Measurements from ENCODE around the gene ARTN. TPM values are rescaled to one million over a fixed set of nuclear protein-coding genes. Genes with fewer than 3 reads are reported as not detected.

The ARTN gene
- total RNA-seq, 1 experiment from 2014 or later, result not detected

DNA sequence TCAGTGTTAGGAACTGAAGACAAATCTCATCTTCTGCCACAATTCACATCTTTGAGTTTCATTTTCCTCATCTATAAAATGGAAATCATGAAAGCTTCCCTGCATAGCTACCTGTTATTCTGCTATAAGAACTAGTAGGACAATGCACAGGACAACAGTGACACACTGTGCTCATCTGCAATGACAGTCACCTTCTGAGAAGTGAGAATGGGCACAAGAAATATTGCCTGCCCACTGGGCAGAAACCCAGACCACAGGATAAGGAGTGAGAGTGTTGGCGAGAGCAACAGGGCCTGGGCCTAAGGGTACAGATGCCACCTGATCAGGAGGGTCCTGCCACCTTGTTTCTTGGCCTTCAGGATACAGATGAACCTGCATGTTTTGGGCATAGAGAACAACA lies 23.3 kb upstream of the ARTN start:
- no peak overlapping the region for H3K27ac Mint-ChIP-seq (ENCODE audit: unreplicated experiment)
- TF ChIP-seq, protein P1, sequence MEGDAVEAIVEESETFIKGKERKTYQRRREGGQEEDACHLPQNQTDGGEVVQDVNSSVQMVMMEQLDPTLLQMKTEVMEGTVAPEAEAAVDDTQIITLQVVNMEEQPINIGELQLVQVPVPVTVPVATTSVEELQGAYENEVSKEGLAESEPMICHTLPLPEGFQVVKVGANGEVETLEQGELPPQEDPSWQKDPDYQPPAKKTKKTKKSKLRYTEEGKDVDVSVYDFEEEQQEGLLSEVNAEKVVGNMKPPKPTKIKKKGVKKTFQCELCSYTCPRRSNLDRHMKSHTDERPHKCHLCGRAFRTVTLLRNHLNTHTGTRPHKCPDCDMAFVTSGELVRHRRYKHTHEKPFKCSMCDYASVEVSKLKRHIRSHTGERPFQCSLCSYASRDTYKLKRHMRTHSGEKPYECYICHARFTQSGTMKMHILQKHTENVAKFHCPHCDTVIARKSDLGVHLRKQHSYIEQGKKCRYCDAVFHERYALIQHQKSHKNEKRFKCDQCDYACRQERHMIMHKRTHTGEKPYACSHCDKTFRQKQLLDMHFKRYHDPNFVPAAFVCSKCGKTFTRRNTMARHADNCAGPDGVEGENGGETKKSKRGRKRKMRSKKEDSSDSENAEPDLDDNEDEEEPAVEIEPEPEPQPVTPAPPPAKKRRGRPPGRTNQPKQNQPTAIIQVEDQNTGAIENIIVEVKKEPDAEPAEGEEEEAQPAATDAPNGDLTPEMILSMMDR (IDR thresholded peaks at IDR 0.05; ENCODE audit: insufficient read depth in 1 of 2, low read depth in 1 of 2, low read length in 1 of 2, severe bottlenecking in 1 of 2, unreplicated experiment in 1 of 2), result no peak
- DNase-seq, result no peak
- H3K27me3 Mint-ChIP-seq (ENCODE audit: insufficient read depth, unreplicated experiment), result peaks cover 14% of the 10 kb centered on the region
- peaks cover 11% of the 10 kb centered on the region for H3K4me1 Mint-ChIP-seq (ENCODE audit: low read depth, unreplicated experiment)
- Histone ChIP-seq H3K4me1 (no peaks in the 10 kb centered on the region), H3K36me3 (ENCODE audit: control insufficient read depth, insufficient read depth, low read length) (no peaks in the 10 kb centered on the region), H3K4me3 (ENCODE audit: low read depth, low read length) (no peak overlapping the region), H3K27me3 (replicated peaks; ENCODE audit: control insufficient read depth, insufficient read depth, low read length) (no peaks in the 10 kb centered on the region), H3K9me3 (no peaks in the 10 kb centered on the region)
- no peaks in the 10 kb centered on the region for H3K36me3 Mint-ChIP-seq (ENCODE audit: insufficient read depth, unreplicated experiment)
- BruUV-seq (replicated peaks), result no TSS peak
- H3K4me3 Mint-ChIP-seq (ENCODE audit: unreplicated experiment), result no peak overlapping the region
- no peaks in the 10 kb centered on the region for H3K9me3 Mint-ChIP-seq (ENCODE audit: unreplicated experiment)
- CTCF ChIA-PET, result interaction anchor here (0.7 kb wide), 1 partner anchor 147 kb away, joined by 4 read pairs; no protein-coding TSS in a partner anchor
- intact Hi-C loops (cut with micrococcal nuclease; ENCODE audit: unreplicated experiment), result no loop called here
- POLR2A ChIA-PET, result no interaction called here

DNA sequence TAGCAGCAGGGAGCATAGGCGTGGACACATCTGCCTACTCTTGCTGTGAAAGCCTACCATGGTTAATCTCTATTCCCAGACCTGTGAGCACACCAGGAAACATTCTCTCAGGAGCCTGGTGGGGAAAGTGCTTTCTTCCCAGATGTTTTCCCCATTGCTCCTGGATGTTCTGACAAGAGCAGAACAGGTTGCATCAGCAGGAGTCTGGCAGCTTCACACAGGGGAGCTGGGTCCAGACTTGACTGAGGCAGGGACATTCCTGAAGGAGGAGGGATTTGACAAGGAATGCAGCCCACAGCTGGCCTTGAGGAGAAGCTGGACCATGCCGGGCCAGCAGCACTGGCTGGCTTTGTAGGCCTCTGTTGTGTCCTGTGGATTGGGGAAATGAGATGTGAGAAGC lies 21.0 kb upstream of the ARTN start:
- Mint-ChIP-seq H3K36me3 (ENCODE audit: insufficient read depth, unreplicated experiment) (no peaks in the 10 kb centered on the region), H3K9me3 (ENCODE audit: unreplicated experiment) (no peaks in the 10 kb centered on the region), H3K4me1 (ENCODE audit: low read depth, unreplicated experiment) (peaks cover 11% of the 10 kb centered on the region), H3K4me3 (ENCODE audit: unreplicated experiment) (no peak overlapping the region), H3K27ac (ENCODE audit: unreplicated experiment) (peak overlapping the region; percentile 12), H3K27me3 (ENCODE audit: insufficient read depth, unreplicated experiment) (peaks cover 6% of the 10 kb centered on the region)
- H3K4me1 ChIP-seq, result no peaks in the 10 kb centered on the region
- BruUV-seq (replicated peaks), result no TSS peak
- H3K4me3 ChIP-seq (ENCODE audit: low read depth, low read length), result no peak overlapping the region
- no peaks in the 10 kb centered on the region for H3K36me3 ChIP-seq (ENCODE audit: control insufficient read depth, insufficient read depth, low read length)
- H3K9me3 ChIP-seq, result no peaks in the 10 kb centered on the region
- intact Hi-C loops (cut with micrococcal nuclease; ENCODE audit: unreplicated experiment), result no loop called here
- no peaks in the 10 kb centered on the region for H3K27me3 ChIP-seq (replicated peaks; ENCODE audit: control insufficient read depth, insufficient read depth, low read length)
- CTCF ChIA-PET, result interaction anchor here (1.0 to 2.2 kb wide), 3 partner anchors 18 to 149 kb away, joined by 3 to 9 read pairs (median 6); no protein-coding TSS in a partner anchor
- TF ChIP-seq, protein P1 (IDR thresholded peaks at IDR 0.05; ENCODE audit: insufficient read depth in 1 of 2, low read depth in 1 of 2, low read length in 1 of 2, severe bottlenecking in 1 of 2, unreplicated experiment in 1 of 2), result no peak
- POLR2A ChIA-PET, result no interaction called here
- DNase-seq, result peak in 1 of 2 experiments; percentile 31

DNA sequence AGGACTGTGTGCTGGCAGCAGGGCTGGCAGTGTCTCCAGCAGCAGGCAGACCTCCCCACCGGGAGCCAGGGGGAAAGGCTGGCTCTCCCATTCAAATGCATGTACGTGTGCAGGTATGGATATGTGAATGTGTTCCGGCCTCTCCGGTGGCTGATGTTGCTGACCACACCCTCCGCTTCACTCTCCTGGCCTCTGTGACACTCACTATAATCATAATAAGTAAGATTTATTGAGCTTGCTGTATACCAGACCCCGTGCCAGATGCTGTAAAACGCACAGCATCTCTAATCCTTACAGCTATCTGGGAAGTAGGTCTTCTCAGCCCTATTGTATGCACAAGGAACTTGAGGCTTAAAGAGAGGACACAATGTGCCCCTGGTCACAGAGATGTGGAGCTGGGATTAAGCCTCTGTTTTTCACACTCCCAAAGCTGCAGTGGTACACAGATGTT lies 20.5 kb upstream of the ARTN start:
- Histone ChIP-seq H3K9me3 (no peaks in the 10 kb centered on the region), H3K36me3 (ENCODE audit: control insufficient read depth, insufficient read depth, low read length) (no peaks in the 10 kb centered on the region), H3K27me3 (replicated peaks; ENCODE audit: control insufficient read depth, insufficient read depth, low read length) (no peaks in the 10 kb centered on the region), H3K4me1 (no peaks in the 10 kb centered on the region), H3K4me3 (ENCODE audit: low read depth, low read length) (no peak overlapping the region)
- Mint-ChIP-seq H3K27ac (ENCODE audit: unreplicated experiment) (peak overlapping the region; percentile 12), H3K9me3 (ENCODE audit: unreplicated experiment) (no peaks in the 10 kb centered on the region), H3K36me3 (ENCODE audit: insufficient read depth, unreplicated experiment) (no peaks in the 10 kb centered on the region), H3K4me1 (ENCODE audit: low read depth, unreplicated experiment) (peaks cover 11% of the 10 kb centered on the region), H3K4me3 (ENCODE audit: unreplicated experiment) (no peak overlapping the region), H3K27me3 (ENCODE audit: insufficient read depth, unreplicated experiment) (peaks cover 1% of the 10 kb centered on the region)
- intact Hi-C loops (cut with micrococcal nuclease; ENCODE audit: unreplicated experiment), result no loop called here
- POLR2A ChIA-PET, result no interaction called here
- BruUV-seq (replicated peaks), result no TSS peak
- no peak for DNase-seq
- CTCF ChIA-PET, result interaction anchor here (1.0 to 3.1 kb wide), 5 partner anchors 17 to 150 kb away, joined by 3 to 9 read pairs (median 6); no protein-coding TSS in a partner anchor
- TF ChIP-seq, protein P1 (IDR thresholded peaks at IDR 0.05; ENCODE audit: insufficient read depth in 1 of 2, low read depth in 1 of 2, low read length in 1 of 2, severe bottlenecking in 1 of 2, unreplicated experiment in 1 of 2), result no peak
